ACC112 (cell line): Measurements from ENCODE around the gene DNAH9.

Experiments used
- H2AFZ ChIP-seq: fragments of 200-600 bp; sonication (generic); one replicate; pipeline ENCODE4 v1.6.0; 2017; ENCODE audit warnings: antibody characterized with exemption, low read length; ENCODE audit not compliant: unreplicated experiment
- H3K27ac ChIP-seq: fragments of 200-600 bp; sonication (generic); 2 replicates; pipeline ENCODE4 v1.5.1; 2014; ENCODE audit warnings: low read depth, mild to moderate bottlenecking, antibody characterized with exemption, low read length, moderate library complexity
- H3K27me3 ChIP-seq: fragments of 200-600 bp; sonication (generic); 2 replicates; pipeline ENCODE4 v1.6.1; 2014; ENCODE audit warnings: mild to moderate bottlenecking, antibody characterized with exemption, low read length, moderate library complexity, mixed read lengths; ENCODE audit not compliant: insufficient read depth
- H3K36me3 ChIP-seq: fragments of 200-600 bp; sonication (generic); 2 replicates; pipeline ENCODE4 v1.6.1; 2016; ENCODE audit warnings: mild to moderate bottlenecking, antibody characterized with exemption, low read length, moderate library complexity, mixed read lengths; ENCODE audit not compliant: insufficient read depth
- H3K4me1 ChIP-seq: fragments of 200-600 bp; sonication (generic); one replicate; pipeline ENCODE4 v1.6.1; 2016; ENCODE audit warnings: low read length, mixed read lengths; ENCODE audit not compliant: insufficient read depth, unreplicated experiment, control insufficient read depth
- H3K4me3 ChIP-seq: fragments of 200-600 bp; sonication (generic); 2 replicates; pipeline ENCODE4 v1.5.1; 2014; ENCODE audit warnings: mild to moderate bottlenecking, low read depth, low read length
- H3K79me2 ChIP-seq: fragments of 200-600 bp; sonication (generic); one replicate; pipeline ENCODE4 v1.6.0; 2016; ENCODE audit warnings: low read length; ENCODE audit not compliant: control insufficient read depth, unreplicated experiment, insufficient read depth

DNAH9 gene

DNA sequence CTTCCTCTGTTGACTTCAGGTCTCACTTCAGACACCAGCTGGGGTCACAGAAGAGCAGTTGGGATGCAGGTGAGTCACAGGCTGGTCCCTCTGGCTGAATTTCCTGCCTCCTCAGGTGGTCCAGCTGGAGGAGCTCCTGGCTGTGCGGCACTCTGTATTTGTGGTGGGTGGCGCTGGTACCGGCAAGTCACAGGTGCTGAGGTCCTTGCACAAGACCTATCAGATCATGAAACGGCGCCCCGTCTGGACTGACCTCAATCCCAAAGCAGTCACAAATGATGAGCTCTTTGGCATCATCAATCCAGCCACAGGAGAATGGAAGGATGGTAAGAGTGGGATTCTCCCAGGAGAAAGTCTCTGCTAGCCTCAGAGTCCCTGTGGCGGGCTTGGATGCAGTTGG is 149.2 kb downstream of the DNAH9 start:
- Histone ChIP-seq H3K79me2 (no peaks in the 10 kb centered on the region), H3K27me3 (no peaks in the 10 kb centered on the region), H3K4me3 (no peak overlapping the region), H3K4me1 (no peaks in the 10 kb centered on the region), H2AFZ (no peak overlapping the region), H3K36me3 (no peaks in the 10 kb centered on the region), H3K27ac (no peak overlapping the region)

DNA sequence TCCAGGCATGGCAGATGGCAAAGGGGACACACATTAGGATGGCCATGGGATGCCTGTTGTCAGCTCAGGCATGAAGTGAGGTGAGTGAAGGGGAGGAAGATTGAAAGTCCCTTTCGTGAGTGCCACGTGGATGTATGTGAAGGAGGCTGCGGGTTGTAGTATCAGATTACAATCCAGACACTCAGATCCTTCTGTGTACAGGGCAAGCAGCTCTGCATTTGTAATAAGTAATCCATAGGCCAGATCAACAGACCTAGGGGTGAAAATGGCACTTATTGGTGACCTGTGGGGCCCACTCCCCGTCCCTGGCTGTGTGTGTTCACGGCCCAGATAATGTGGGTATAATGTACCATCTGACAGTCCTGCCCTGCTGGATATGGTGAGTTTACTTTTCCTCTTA is 159.5 kb downstream of the DNAH9 start:
- no peaks in the 10 kb centered on the region for H3K36me3 ChIP-seq
- no peak overlapping the region for H2AFZ ChIP-seq
- no peak overlapping the region for H3K4me3 ChIP-seq
- no peaks in the 10 kb centered on the region for H3K27me3 ChIP-seq
- no peaks in the 10 kb centered on the region for H3K4me1 ChIP-seq
- no peaks in the 10 kb centered on the region for H3K79me2 ChIP-seq
- H3K27ac ChIP-seq, result no peak overlapping the region

DNA sequence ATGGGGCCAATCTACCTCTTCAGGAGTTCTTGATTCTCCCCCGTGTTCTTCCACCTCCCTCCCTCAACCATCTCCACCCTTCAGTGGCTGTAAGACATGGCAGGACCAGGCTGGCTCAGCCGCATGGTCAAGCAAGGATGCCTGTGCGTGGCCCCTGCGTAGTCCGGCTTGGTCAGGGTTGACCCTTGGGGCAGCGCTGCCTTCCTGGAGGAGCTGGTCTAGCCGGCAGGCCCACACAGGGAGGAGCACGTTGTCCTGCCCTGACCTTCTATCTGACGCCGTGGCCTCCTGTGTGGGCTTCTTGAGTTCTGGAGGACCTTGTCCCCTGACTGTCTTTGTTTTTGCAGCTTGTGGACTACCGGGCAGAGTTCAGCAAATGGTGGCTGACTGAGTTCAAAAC is 169.8 kb downstream of the DNAH9 start:
- no peak overlapping the region for H3K4me3 ChIP-seq
- no peaks in the 10 kb centered on the region for H3K79me2 ChIP-seq
- H3K4me1 ChIP-seq, result no peaks in the 10 kb centered on the region
- no peak overlapping the region for H2AFZ ChIP-seq
- no peaks in the 10 kb centered on the region for H3K27me3 ChIP-seq
- no peaks in the 10 kb centered on the region for H3K36me3 ChIP-seq
- no peak overlapping the region for H3K27ac ChIP-seq

DNA sequence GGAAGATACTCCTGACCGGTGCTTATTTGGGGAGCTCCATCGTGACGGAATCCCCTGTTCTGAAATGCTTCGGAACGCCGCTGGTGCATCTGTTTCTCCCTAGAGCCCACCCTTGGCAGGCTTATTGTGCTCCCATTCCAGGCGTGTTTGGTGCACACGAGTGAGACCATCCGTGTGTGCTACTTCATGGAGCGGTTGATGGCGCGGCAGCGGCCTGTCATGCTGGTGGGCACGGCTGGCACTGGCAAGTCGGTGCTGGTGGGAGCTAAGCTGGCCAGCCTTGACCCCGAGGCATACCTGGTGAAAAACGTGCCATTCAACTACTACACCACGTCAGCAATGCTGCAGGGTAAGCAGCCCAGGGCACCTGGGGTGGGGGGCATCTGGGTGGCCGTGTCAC is 170.7 kb downstream of the DNAH9 start:
- Histone ChIP-seq H3K27me3 (no peaks in the 10 kb centered on the region), H3K79me2 (no peaks in the 10 kb centered on the region), H3K36me3 (no peaks in the 10 kb centered on the region)

DNA sequence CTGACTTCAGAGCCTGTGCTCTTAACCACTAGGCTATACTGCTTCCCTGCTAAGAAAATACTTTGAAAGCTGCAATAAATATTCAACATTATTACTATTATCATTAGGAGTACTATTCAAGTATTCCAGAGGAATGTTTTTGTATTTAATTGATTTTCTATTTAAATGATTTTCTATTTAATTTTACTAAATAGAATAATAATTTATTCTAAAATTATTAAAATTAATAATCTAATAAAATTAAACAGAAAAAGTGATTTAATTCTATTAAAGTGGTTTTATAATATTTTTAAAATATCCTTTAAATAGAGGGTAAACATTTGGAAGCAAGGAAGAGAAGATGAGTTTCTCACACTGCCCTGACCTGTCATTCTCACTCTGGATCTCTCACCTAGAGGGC is 173.8 kb downstream of the DNAH9 start:
- Histone ChIP-seq H2AFZ (no peak overlapping the region), H3K4me3 (no peak overlapping the region), H3K36me3 (no peaks in the 10 kb centered on the region), H3K27ac (no peak overlapping the region), H3K27me3 (no peaks in the 10 kb centered on the region), H3K4me1 (no peaks in the 10 kb centered on the region), H3K79me2 (no peaks in the 10 kb centered on the region)

More for the DNA sequence above, 170.7 kb downstream of the DNAH9 start:
- H3K27ac ChIP-seq, result no peak overlapping the region
- H3K4me3 ChIP-seq, result no peak overlapping the region
- no peaks in the 10 kb centered on the region for H3K4me1 ChIP-seq
- no peak overlapping the region for H2AFZ ChIP-seq

DNA sequence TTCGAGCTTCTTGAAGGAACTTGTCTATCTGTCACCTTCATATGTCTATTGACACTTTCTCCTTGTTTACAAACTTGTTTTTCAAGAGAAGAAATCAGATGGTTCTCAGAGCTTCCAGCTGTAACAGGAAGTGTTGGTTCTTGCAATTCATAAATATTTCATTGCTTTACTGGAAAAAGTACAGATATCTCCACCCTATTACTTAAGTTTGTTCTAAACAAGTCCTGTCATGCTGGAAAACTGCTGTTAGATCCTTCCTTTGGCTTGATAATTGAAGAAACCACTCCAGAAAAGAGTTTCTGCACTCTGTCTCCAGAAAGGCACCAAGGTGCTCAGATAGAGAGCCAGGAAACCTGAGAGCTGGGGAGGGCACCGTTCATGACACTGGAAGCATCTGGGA is 181.6 kb downstream of the DNAH9 start:
- no peak overlapping the region for H3K4me3 ChIP-seq
- H3K36me3 ChIP-seq, result no peaks in the 10 kb centered on the region
- no peak overlapping the region for H3K27ac ChIP-seq
- no peaks in the 10 kb centered on the region for H3K79me2 ChIP-seq
- H3K27me3 ChIP-seq, result no peaks in the 10 kb centered on the region
- H3K4me1 ChIP-seq, result no peaks in the 10 kb centered on the region
- H2AFZ ChIP-seq, result no peak overlapping the region

DNA sequence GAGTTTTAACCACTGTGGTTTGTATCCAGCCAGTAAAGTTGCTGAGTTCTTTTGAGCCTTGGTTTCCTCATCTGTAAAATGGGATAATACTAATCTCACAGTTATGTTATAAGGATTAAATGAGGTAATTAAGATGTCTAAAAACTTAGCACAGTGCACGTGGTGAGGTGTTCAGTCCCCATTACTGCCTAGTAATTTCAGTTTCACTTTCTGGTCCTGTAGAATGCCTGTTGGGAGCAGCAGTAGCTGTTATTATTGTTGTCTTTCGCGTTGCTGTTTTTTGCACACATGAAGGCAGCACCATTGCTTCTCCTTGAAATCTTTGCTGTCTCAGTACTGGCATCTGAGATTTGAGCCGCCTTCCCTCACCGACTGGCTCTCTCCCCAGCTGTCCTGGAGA is 182.4 kb downstream of the DNAH9 start:
- H3K4me1 ChIP-seq, result no peaks in the 10 kb centered on the region
- no peak overlapping the region for H3K4me3 ChIP-seq
- H3K27me3 ChIP-seq, result no peaks in the 10 kb centered on the region
- H3K36me3 ChIP-seq, result no peaks in the 10 kb centered on the region
- H3K79me2 ChIP-seq, result no peaks in the 10 kb centered on the region
- no peak overlapping the region for H3K27ac ChIP-seq
- no peak overlapping the region for H2AFZ ChIP-seq

DNA sequence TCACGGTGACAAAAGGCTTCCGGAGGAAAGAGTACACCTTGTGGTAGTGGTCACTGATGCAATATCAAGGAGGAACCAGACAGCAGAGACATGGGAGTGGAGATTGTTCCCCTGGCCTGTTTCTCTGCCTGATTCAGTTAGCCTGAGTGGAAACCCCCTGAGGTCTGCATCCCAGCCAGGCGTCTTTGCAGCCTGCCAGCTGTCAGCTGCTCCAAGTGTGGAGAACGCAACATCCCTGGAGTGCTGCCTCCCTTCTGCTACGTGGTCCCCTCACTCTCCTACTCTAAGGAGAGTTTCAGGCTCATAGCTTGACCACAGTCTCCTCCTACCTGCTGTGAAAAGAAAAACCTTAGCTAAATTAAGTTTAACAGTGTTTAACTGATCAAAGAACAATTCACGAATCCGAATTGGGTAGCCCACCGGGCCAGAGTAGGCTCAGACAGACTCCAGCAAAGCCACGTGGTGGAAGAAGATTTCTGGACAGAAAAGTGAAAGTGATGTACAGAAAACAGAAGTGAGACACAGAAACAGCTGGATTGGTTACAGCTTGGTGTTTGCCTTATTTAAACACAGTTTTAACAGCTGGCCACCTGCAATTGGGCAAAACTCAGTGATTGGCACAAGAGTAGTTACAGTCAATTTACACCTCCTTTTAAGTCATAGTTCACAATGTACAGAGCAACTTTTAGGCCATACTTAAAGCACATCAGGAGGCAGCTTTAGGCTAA is 188.6 kb downstream of the DNAH9 start:
- Histone ChIP-seq H3K36me3 (no peaks in the 10 kb centered on the region), H3K27me3 (no peaks in the 10 kb centered on the region), H3K27ac (no peak overlapping the region), H3K79me2 (no peaks in the 10 kb centered on the region), H2AFZ (no peak overlapping the region), H3K4me3 (no peak overlapping the region), H3K4me1 (no peaks in the 10 kb centered on the region)

DNA sequence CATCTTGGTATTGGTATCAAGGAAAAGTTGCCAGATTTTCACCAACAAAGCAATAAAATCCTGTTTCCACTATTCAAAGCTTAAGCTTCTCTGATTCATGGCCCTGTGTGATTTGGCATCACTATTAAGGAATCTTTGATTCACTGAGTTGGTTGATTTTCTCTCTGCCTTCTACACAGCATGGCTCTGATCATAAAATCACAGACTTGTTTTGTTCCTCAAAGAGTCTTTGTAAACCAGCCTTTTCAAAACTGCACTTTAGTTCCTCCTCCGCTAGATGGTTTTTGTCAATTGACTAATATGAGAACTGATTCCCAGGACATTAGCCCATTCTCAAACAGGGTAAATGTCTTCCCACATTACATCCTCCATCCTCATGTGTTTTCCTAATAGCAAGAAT is 197.6 kb downstream of the DNAH9 start:
- Histone ChIP-seq H3K27ac (no peak overlapping the region), H3K36me3 (no peaks in the 10 kb centered on the region), H3K4me1 (no peaks in the 10 kb centered on the region), H3K79me2 (no peaks in the 10 kb centered on the region), H3K27me3 (no peaks in the 10 kb centered on the region), H2AFZ (no peak overlapping the region), H3K4me3 (no peak overlapping the region)

DNA sequence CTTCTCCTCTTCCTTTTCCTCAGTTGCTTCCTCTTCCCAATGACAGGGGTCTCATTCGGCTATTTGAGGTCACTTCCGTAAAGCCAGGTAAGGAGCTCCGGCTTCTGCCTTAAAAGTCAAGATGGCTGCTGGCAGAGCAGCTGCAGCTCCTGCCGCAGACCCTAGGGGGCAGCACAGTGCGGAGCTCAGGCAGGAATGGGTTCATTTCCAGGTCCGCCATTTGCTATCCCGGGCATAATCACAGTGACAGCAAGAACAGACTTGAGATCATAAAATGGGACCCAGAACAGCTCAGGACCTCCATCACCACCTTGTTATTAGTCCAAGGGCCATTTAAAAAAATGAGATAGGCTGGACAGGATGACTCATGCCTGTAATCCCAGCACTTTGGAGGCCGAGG is 199.5 kb downstream of the DNAH9 start:
- no peak overlapping the region for H2AFZ ChIP-seq
- no peaks in the 10 kb centered on the region for H3K36me3 ChIP-seq
- H3K4me3 ChIP-seq, result no peak overlapping the region
- H3K27me3 ChIP-seq, result no peaks in the 10 kb centered on the region
- H3K79me2 ChIP-seq, result no peaks in the 10 kb centered on the region
- H3K27ac ChIP-seq, result no peak overlapping the region
- H3K4me1 ChIP-seq, result no peaks in the 10 kb centered on the region

DNA sequence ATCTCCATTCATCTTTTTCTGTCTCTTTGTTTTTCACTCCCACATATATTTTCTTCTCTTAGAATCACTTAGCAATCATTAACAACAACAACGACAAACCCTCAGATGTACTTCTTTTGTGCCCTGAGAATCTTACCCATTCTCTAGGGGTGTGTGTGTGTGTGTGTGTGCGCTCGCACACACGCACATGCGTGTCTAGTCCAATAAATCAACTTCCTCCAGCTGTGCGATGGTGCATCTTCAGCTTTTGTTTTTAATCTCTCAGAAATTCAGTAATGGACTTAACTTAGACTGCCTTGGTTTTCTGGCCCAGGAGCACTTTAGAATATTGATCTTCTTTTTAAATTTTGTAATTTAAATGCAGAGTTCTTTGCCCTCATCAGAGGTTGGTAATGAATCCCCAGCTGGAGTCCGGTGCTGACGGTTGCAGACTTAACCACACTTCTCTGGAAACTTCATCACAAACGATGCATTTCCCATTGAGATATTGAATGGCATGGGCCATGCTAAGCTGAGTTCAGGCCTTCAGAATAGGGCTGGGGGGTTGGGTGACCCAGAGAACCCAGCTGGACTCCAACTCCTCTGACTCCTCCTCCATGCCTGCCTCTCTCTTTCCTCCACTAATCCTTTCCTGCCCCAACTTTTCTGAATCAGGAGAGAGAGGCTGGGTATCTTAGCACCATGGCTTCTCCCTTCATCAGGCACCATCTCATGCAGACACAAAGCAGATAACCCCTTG is 205.1 kb downstream of the DNAH9 start:
- Histone ChIP-seq H3K79me2 (no peaks in the 10 kb centered on the region), H3K27ac (no peak overlapping the region), H3K36me3 (no peaks in the 10 kb centered on the region), H3K4me3 (no peak overlapping the region), H2AFZ (no peak overlapping the region), H3K27me3 (no peaks in the 10 kb centered on the region), H3K4me1 (no peaks in the 10 kb centered on the region)
